Tibial nerve (tissue), 3 donors: ENCODE data around the gene RNF123.

Experiments used
- CTCF ChIP-seq, 5 experiments: fragments of 200-600 bp in 3 of 5; fragments of 450-650 bp in 2 of 5; sonication (generic) in 3 of 5; IDR thresholded peaks; one replicate each; pipeline ENCODE4 v1.5.1; 2016 to 2019; ENCODE audit warnings: antibody characterized with exemption in 5 of 5, mild to moderate bottlenecking in 3 of 5, moderate library complexity in 2 of 5
- POLR2A ChIP-seq, 2 donors: fragments of 450-650 bp; IDR thresholded peaks; one replicate each; pipeline ENCODE4 v1.6.1; 2017; ENCODE audit warnings: antibody characterized with exemption in 2 of 2, mild to moderate bottlenecking in 2 of 2, moderate library complexity in 2 of 2

- no peak for TF ChIP-seq CTCF (IDR thresholded peaks at IDR 0.05)
- TF ChIP-seq POLR2A (IDR thresholded peaks at IDR 0.05), result no peak
These were observed 62.1 kb downstream of the RNF123 start for GRCh38 chr3:49751501-49751900.
